Thymus (tissue), 11 donors: ENCODE results near the gene LMNA. TPM values are rescaled to one million over a fixed set of nuclear protein-coding genes. Genes with fewer than 3 reads are reported as not detected.
A peak's percentile ranks its signal among the peaks of the same experiment; 100 is the strongest.

Experiments used
- DNase-seq, 9 donors: peaks; one replicate each; pipeline ENCODE4 v3.0.0-alpha.2; 2013; ENCODE audit warnings: low spot score in 9 of 9, low read depth in 6 of 9, missing footprints in 1 of 9
- H3K27ac ChIP-seq, 2 donors: one replicate each; pipeline ENCODE4 v1.5.1; 2013; ENCODE audit warnings: control low read depth in 1 of 2, low read depth in 1 of 2, low read length in 1 of 2, mild to moderate bottlenecking in 1 of 2, moderate library complexity in 1 of 2
- H3K27me3 ChIP-seq, 2 donors: one replicate each; pipeline ENCODE4 v1.5.1; 2013; ENCODE audit warnings: low read length in 1 of 2; ENCODE audit not compliant: control insufficient read depth in 2 of 2, insufficient read depth in 1 of 2
- H3K36me3 ChIP-seq, 2 donors: one replicate each; pipeline ENCODE4 v1.5.1; 2013; ENCODE audit warnings: low read length in 1 of 2, mild to moderate bottlenecking in 1 of 2, moderate library complexity in 1 of 2; ENCODE audit not compliant: control insufficient read depth in 2 of 2, insufficient read depth in 2 of 2
- H3K4me1 ChIP-seq, 2 donors: one replicate each; pipeline ENCODE4 v1.5.1; 2013; ENCODE audit warnings: low read length in 2 of 2; ENCODE audit not compliant: control insufficient read depth in 2 of 2, insufficient read depth in 2 of 2
- H3K4me3 ChIP-seq, 2 donors: one replicate each; pipeline ENCODE4 v1.5.1; 2013; ENCODE audit warnings: low read length in 2 of 2, control low read depth in 1 of 2, mild to moderate bottlenecking in 1 of 2
- H3K9me3 ChIP-seq, 2 donors: one replicate each; pipeline ENCODE4 v1.5.1; 2013; ENCODE audit warnings: low read length in 1 of 2, mild to moderate bottlenecking in 1 of 2; ENCODE audit not compliant: control insufficient read depth in 2 of 2, insufficient read depth in 1 of 2
- WGBS: extraction: QIAGEN DNeasy Blood & Tissue Kit; methylation state at CpG from one replicate; pipeline ENCODE4 v1.1.7; 2013; 5-methylcytosine and 5-hydroxymethylcytosine counted together
- polyA plus RNA-seq: library from polyadenylated mRNA; stranded (reverse); fragments of 200-250 nt; gene quantifications from one replicate; pipeline ENCODE4 v1.2.3, GENCODE V29; 2013
- total RNA-seq: library from RNA; stranded (reverse); fragments of 120-200 nt; gene quantifications from one replicate; pipeline ENCODE4 v1.2.4, GENCODE V29; 2013
- donor health status: healthy.

The LMNA gene
- total and polyA plus RNA-seq, 2 donors = 51.6 to 68.3 TPM

GRCh38 chr1:156073110-156073687 lies 41.3 kb upstream of the LMNA start:
- Histone ChIP-seq H3K9me3 (no peaks in the 10 kb centered on the region), H3K27me3 (peaks cover 0 to under 1% of the 10 kb centered on the region in 2 donors), H3K4me3 (no peak overlapping the region), H3K36me3 (peaks cover 0 to 3% of the 10 kb centered on the region in 2 donors), H3K27ac (no peak overlapping the region), H3K4me1 (peaks cover 0 to 23% of the 10 kb centered on the region in 2 donors)
- no peak for DNase-seq
- 40% methylated on average over 1 of the region's 1 CpG for WGBS

GRCh38 chr1:156073740-156074139 lies 40.8 kb upstream of the LMNA start:
- Histone ChIP-seq H3K27me3 (peaks cover 0 to 2% of the 10 kb centered on the region in 2 donors), H3K4me1 (peaks cover 0 to 23% of the 10 kb centered on the region in 2 donors), H3K9me3 (no peaks in the 10 kb centered on the region), H3K36me3 (peaks cover 0 to 3% of the 10 kb centered on the region in 2 donors), H3K27ac (no peak overlapping the region), H3K4me3 (no peak overlapping the region)
- WGBS = 96% methylated on average over 5 of the region's 5 CpGs
- no peak for DNase-seq

GRCh38 chr1:156074661-156075060 lies 39.9 kb upstream of the LMNA start:
- DNase-seq = no peak
- H3K36me3 ChIP-seq = peaks cover 0 to 3% of the 10 kb centered on the region in 2 donors
- WGBS = 90% methylated on average over 8 of the region's 8 CpGs
- peaks cover 0 to 2% of the 10 kb centered on the region in 2 donors for H3K27me3 ChIP-seq
- H3K4me1 ChIP-seq = peaks cover 0 to 23% of the 10 kb centered on the region in 2 donors
- H3K27ac ChIP-seq = no peak overlapping the region
- no peak overlapping the region for H3K4me3 ChIP-seq
- no peaks in the 10 kb centered on the region for H3K9me3 ChIP-seq

GRCh38 chr1:156075162-156075561 lies 39.3 kb upstream of the LMNA start:
- 89% methylated on average over 3 of the region's 3 CpGs for WGBS
- no peak for DNase-seq
- Histone ChIP-seq H3K9me3 (no peaks in the 10 kb centered on the region), H3K27me3 (peaks cover 0 to 4% of the 10 kb centered on the region in 2 donors), H3K4me1 (peaks cover 0 to 23% of the 10 kb centered on the region in 2 donors), H3K27ac (no peak overlapping the region), H3K4me3 (no peak overlapping the region), H3K36me3 (peaks cover 0 to 3% of the 10 kb centered on the region in 2 donors)

- 86% methylated on average over 4 of the region's 4 CpGs for WGBS
- H3K27ac ChIP-seq = no peak overlapping the region
- no peak overlapping the region for H3K4me3 ChIP-seq
- H3K36me3 ChIP-seq = peaks cover 0 to 3% of the 10 kb centered on the region in 2 donors
- H3K4me1 ChIP-seq = peaks cover 0 to 23% of the 10 kb centered on the region in 2 donors
- H3K9me3 ChIP-seq = no peaks in the 10 kb centered on the region
- no peak for DNase-seq
- H3K27me3 ChIP-seq = peaks cover 0 to 11% of the 10 kb centered on the region in 2 donors
These were observed 38.7 kb upstream of the LMNA start for GRCh38 chr1:156075775-156076204.

GRCh38 chr1:156076609-156077429 lies 37.7 kb upstream of the LMNA start:
- Histone ChIP-seq H3K27ac (no peak overlapping the region), H3K9me3 (no peaks in the 10 kb centered on the region), H3K4me1 (peaks cover 0 to 29% of the 10 kb centered on the region in 2 donors), H3K36me3 (peaks cover 0 to 3% of the 10 kb centered on the region in 2 donors), H3K27me3 (peaks cover 5 to 20% of the 10 kb centered on the region in 2 donors), H3K4me3 (no peak overlapping the region)
- 86% methylated on average over 73 of the region's 73 CpGs for WGBS
- DNase-seq = peak in 1 of 9 donors; percentile 32

- H3K9me3 ChIP-seq = no peaks in the 10 kb centered on the region
- no peak for DNase-seq
- peaks cover 8 to 26% of the 10 kb centered on the region in 2 donors for H3K27me3 ChIP-seq
- H3K4me3 ChIP-seq = no peak overlapping the region
- peaks cover 0 to 31% of the 10 kb centered on the region in 2 donors for H3K4me1 ChIP-seq
- WGBS = 97% methylated on average over 19 of the region's 19 CpGs
- peaks cover 0 to 3% of the 10 kb centered on the region in 2 donors for H3K36me3 ChIP-seq
- H3K27ac ChIP-seq = no peak overlapping the region
These were observed 37.1 kb upstream of the LMNA start for GRCh38 chr1:156077430-156077760.

- Histone ChIP-seq H3K27ac (no peak overlapping the region), H3K4me1 (peaks cover 5 to 37% of the 10 kb centered on the region in 2 donors), H3K4me3 (no peak overlapping the region), H3K36me3 (peaks cover 0 to 3% of the 10 kb centered on the region in 2 donors), H3K27me3 (peaks cover 14 to 39% of the 10 kb centered on the region in 2 donors), H3K9me3 (peaks cover 0 to 3% of the 10 kb centered on the region in 2 donors)
- 97% methylated on average over 5 of the region's 5 CpGs for WGBS
- DNase-seq = no peak
These were observed 35.8 kb upstream of the LMNA start for GRCh38 chr1:156078728-156079127.

GRCh38 chr1:156079762-156080161 lies 34.7 kb upstream of the LMNA start:
- Histone ChIP-seq H3K4me1 (peaks cover 5 to 34% of the 10 kb centered on the region in 2 donors), H3K9me3 (peaks cover 0 to 3% of the 10 kb centered on the region in 2 donors), H3K4me3 (no peak overlapping the region), H3K36me3 (peaks cover 0 to 3% of the 10 kb centered on the region in 2 donors), H3K27me3 (peaks cover 14 to 50% of the 10 kb centered on the region in 2 donors), H3K27ac (no peak overlapping the region)
- DNase-seq = no peak
- WGBS = 98% methylated on average over 5 of the region's 5 CpGs
